ENCODE data around the gene PELI1.

Gene PELI1

GRCh38 chr2:64145714-64146113 is 1.5 kb upstream of the PELI1 start:
- H3K4me3 ChIP-seq (ENCODE audit: low read depth, low read length), result no peak overlapping the region
- H3K9me3 ChIP-seq (ENCODE audit: control insufficient read depth, insufficient read depth, low read length), result no peaks in the 10 kb centered on the region
- H3K27me3 ChIP-seq (ENCODE audit: control insufficient read depth, insufficient read depth, low read length), result no peaks in the 10 kb centered on the region
- H3K9ac ChIP-seq (ENCODE audit: low read depth, low read length), result no peak overlapping the region
- H3K36me3 ChIP-seq (ENCODE audit: control insufficient read depth, insufficient read depth, low read length), result no peaks in the 10 kb centered on the region
- peaks cover 10% of the 10 kb centered on the region for H3K4me1 ChIP-seq (ENCODE audit: control insufficient read depth, insufficient read depth, low read length)

- H3K9me3 ChIP-seq (ENCODE audit: control insufficient read depth, insufficient read depth, low read length), result no peaks in the 10 kb centered on the region
- no peak overlapping the region for H3K9ac ChIP-seq (ENCODE audit: low read depth, low read length)
- no peak overlapping the region for H3K4me3 ChIP-seq (ENCODE audit: low read depth, low read length)
- H3K4me1 ChIP-seq (ENCODE audit: control insufficient read depth, insufficient read depth, low read length), result peaks cover 10% of the 10 kb centered on the region
- no peaks in the 10 kb centered on the region for H3K36me3 ChIP-seq (ENCODE audit: control insufficient read depth, insufficient read depth, low read length)
- no peaks in the 10 kb centered on the region for H3K27me3 ChIP-seq (ENCODE audit: control insufficient read depth, insufficient read depth, low read length)
These were observed 899 bp upstream of the PELI1 start for GRCh38 chr2:64145119-64145518.

- Histone ChIP-seq H3K27me3 (ENCODE audit: control insufficient read depth, insufficient read depth, low read length) (no peaks in the 10 kb centered on the region), H3K4me3 (ENCODE audit: low read depth, low read length) (peak overlapping the region; percentile 82), H3K9me3 (ENCODE audit: control insufficient read depth, insufficient read depth, low read length) (no peaks in the 10 kb centered on the region), H3K9ac (ENCODE audit: low read depth, low read length) (peak overlapping the region; percentile 55), H3K4me1 (ENCODE audit: control insufficient read depth, insufficient read depth, low read length) (peaks cover 10% of the 10 kb centered on the region), H3K36me3 (ENCODE audit: control insufficient read depth, insufficient read depth, low read length) (no peaks in the 10 kb centered on the region)
These were observed 807 bp downstream of the PELI1 start for GRCh38 chr2:64143169-64144056.

GRCh38 chr2:64142741-64143168 is 1.5 kb downstream of the PELI1 start:
- no peaks in the 10 kb centered on the region for H3K9me3 ChIP-seq (ENCODE audit: control insufficient read depth, insufficient read depth, low read length)
- H3K4me3 ChIP-seq (ENCODE audit: low read depth, low read length), result peak overlapping the region; percentile 82
- peak overlapping the region; percentile 29 for H3K9ac ChIP-seq (ENCODE audit: low read depth, low read length)
- H3K36me3 ChIP-seq (ENCODE audit: control insufficient read depth, insufficient read depth, low read length), result no peaks in the 10 kb centered on the region
- no peaks in the 10 kb centered on the region for H3K27me3 ChIP-seq (ENCODE audit: control insufficient read depth, insufficient read depth, low read length)
- peaks cover 10% of the 10 kb centered on the region for H3K4me1 ChIP-seq (ENCODE audit: control insufficient read depth, insufficient read depth, low read length)

- Histone ChIP-seq H3K4me3 (ENCODE audit: low read depth, low read length) (peak overlapping the region; percentile 82), H3K4me1 (ENCODE audit: control insufficient read depth, insufficient read depth, low read length) (peaks cover 10% of the 10 kb centered on the region), H3K27me3 (ENCODE audit: control insufficient read depth, insufficient read depth, low read length) (no peaks in the 10 kb centered on the region), H3K9me3 (ENCODE audit: control insufficient read depth, insufficient read depth, low read length) (no peaks in the 10 kb centered on the region), H3K36me3 (ENCODE audit: control insufficient read depth, insufficient read depth, low read length) (no peaks in the 10 kb centered on the region), H3K9ac (ENCODE audit: low read depth, low read length) (no peak overlapping the region)
These were observed 2.4 kb downstream of the PELI1 start for GRCh38 chr2:64141674-64142405.

- H3K4me1 ChIP-seq (ENCODE audit: control insufficient read depth, insufficient read depth, low read length), result peaks cover 10% of the 10 kb centered on the region
- no peaks in the 10 kb centered on the region for H3K9me3 ChIP-seq (ENCODE audit: control insufficient read depth, insufficient read depth, low read length)
- H3K9ac ChIP-seq (ENCODE audit: low read depth, low read length), result no peak overlapping the region
- H3K27me3 ChIP-seq (ENCODE audit: control insufficient read depth, insufficient read depth, low read length), result no peaks in the 10 kb centered on the region
- H3K4me3 ChIP-seq (ENCODE audit: low read depth, low read length), result no peak overlapping the region
- no peaks in the 10 kb centered on the region for H3K36me3 ChIP-seq (ENCODE audit: control insufficient read depth, insufficient read depth, low read length)
These were observed 3.5 kb downstream of the PELI1 start for GRCh38 chr2:64140665-64141200.

GRCh38 chr2:64139956-64140355 is 4.3 kb downstream of the PELI1 start:
- Histone ChIP-seq H3K9ac (ENCODE audit: low read depth, low read length) (no peak overlapping the region), H3K4me3 (ENCODE audit: low read depth, low read length) (no peak overlapping the region), H3K27me3 (ENCODE audit: control insufficient read depth, insufficient read depth, low read length) (no peaks in the 10 kb centered on the region), H3K4me1 (ENCODE audit: control insufficient read depth, insufficient read depth, low read length) (peaks cover 10% of the 10 kb centered on the region), H3K9me3 (ENCODE audit: control insufficient read depth, insufficient read depth, low read length) (no peaks in the 10 kb centered on the region), H3K36me3 (ENCODE audit: control insufficient read depth, insufficient read depth, low read length) (no peaks in the 10 kb centered on the region)

- Histone ChIP-seq H3K4me1 (ENCODE audit: control insufficient read depth, insufficient read depth, low read length) (peaks cover 15% of the 10 kb centered on the region), H3K9me3 (ENCODE audit: control insufficient read depth, insufficient read depth, low read length) (no peaks in the 10 kb centered on the region), H3K4me3 (ENCODE audit: low read depth, low read length) (no peak overlapping the region), H3K9ac (ENCODE audit: low read depth, low read length) (no peak overlapping the region), H3K36me3 (ENCODE audit: control insufficient read depth, insufficient read depth, low read length) (no peaks in the 10 kb centered on the region), H3K27me3 (ENCODE audit: control insufficient read depth, insufficient read depth, low read length) (no peaks in the 10 kb centered on the region)
These were observed 6.2 kb downstream of the PELI1 start for GRCh38 chr2:64137996-64138395.

GRCh38 chr2:64137567-64137966 is 6.7 kb downstream of the PELI1 start:
- no peaks in the 10 kb centered on the region for H3K36me3 ChIP-seq (ENCODE audit: control insufficient read depth, insufficient read depth, low read length)
- H3K9me3 ChIP-seq (ENCODE audit: control insufficient read depth, insufficient read depth, low read length), result no peaks in the 10 kb centered on the region
- H3K4me3 ChIP-seq (ENCODE audit: low read depth, low read length), result no peak overlapping the region
- H3K27me3 ChIP-seq (ENCODE audit: control insufficient read depth, insufficient read depth, low read length), result no peaks in the 10 kb centered on the region
- no peak overlapping the region for H3K9ac ChIP-seq (ENCODE audit: low read depth, low read length)
- H3K4me1 ChIP-seq (ENCODE audit: control insufficient read depth, insufficient read depth, low read length), result peaks cover 18% of the 10 kb centered on the region

GRCh38 chr2:64135421-64135820 is 8.8 kb downstream of the PELI1 start:
- no peaks in the 10 kb centered on the region for H3K9me3 ChIP-seq (ENCODE audit: control insufficient read depth, insufficient read depth, low read length)
- H3K36me3 ChIP-seq (ENCODE audit: control insufficient read depth, insufficient read depth, low read length), result no peaks in the 10 kb centered on the region
- no peaks in the 10 kb centered on the region for H3K27me3 ChIP-seq (ENCODE audit: control insufficient read depth, insufficient read depth, low read length)
- no peak overlapping the region for H3K9ac ChIP-seq (ENCODE audit: low read depth, low read length)
- H3K4me1 ChIP-seq (ENCODE audit: control insufficient read depth, insufficient read depth, low read length), result peaks cover 21% of the 10 kb centered on the region
- H3K4me3 ChIP-seq (ENCODE audit: low read depth, low read length), result no peak overlapping the region

- Histone ChIP-seq H3K27me3 (ENCODE audit: control insufficient read depth, insufficient read depth, low read length) (no peaks in the 10 kb centered on the region), H3K4me1 (ENCODE audit: control insufficient read depth, insufficient read depth, low read length) (peaks cover 27% of the 10 kb centered on the region), H3K4me3 (ENCODE audit: low read depth, low read length) (no peak overlapping the region), H3K9ac (ENCODE audit: low read depth, low read length) (no peak overlapping the region), H3K36me3 (ENCODE audit: control insufficient read depth, insufficient read depth, low read length) (no peaks in the 10 kb centered on the region), H3K9me3 (ENCODE audit: control insufficient read depth, insufficient read depth, low read length) (no peaks in the 10 kb centered on the region)
These were observed 9.4 kb downstream of the PELI1 start for GRCh38 chr2:64134813-64135212.
